NCI-H1436 treated with DMSO at 0.1 percent for 48 hours (cell line): Measurements from ENCODE around the gene UBFD1.
"Not testable (repeated sequence)": the region's sequence is repeated elsewhere in the genome, so short reads cannot be mapped to it uniquely, and the experiment has no call there.

Experiments
- DNase-seq: peaks from one replicate; lab custom pipeline; 2025; lab: John Stamatoyannopoulos, UW

The UBFD1 gene, protein sequence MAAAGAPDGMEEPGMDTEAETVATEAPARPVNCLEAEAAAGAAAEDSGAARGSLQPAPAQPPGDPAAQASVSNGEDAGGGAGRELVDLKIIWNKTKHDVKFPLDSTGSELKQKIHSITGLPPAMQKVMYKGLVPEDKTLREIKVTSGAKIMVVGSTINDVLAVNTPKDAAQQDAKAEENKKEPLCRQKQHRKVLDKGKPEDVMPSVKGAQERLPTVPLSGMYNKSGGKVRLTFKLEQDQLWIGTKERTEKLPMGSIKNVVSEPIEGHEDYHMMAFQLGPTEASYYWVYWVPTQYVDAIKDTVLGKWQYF

DNA sequence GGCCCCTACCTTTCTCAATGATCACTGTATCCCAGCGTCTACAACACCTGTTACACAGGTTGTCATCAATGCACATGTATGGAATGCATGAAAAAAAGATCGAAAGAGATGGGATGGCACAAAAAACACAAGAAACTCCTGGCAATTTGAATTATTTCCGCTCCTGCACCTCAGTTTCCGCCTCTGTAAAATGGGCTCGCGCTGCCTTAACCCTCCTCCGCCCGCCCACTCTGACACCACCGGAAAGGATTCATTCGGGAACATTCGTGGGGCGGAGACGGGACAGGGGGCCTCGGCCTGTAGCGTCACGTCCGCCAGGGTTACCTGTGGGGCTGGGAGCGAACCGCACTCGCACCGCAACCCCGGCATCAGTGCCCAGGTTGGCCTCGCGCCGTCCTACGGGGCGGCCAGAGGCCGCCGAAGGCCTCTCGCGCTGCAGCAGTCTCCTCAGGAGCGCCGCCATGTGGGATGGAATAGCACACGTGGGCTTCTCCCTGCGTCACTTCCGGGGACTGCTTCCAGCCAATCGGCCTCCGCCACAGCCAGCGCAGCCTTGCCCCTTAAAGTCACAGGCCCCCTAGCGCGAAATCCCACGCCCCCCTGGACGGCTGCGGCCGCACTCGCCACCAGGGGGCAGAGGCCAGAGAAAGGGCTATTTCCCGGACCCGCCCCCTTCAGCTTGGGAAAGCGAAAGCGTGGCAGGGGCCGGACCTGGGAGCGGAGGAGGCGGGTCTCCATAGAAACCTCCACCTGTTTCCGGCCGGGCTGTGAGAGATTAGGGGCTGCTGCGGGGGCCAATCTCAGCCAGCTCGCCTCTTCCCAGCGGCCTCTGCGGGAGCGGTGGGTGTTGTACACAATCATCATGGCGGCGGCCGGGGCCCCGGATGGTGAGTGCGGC, at the start of gene UBFD1, which contains the start of gene EARS2:
Gene UBFD1, plus strand, starts transcription at position 847 of the 898 bp plus-strand sequence. Its CDS starts 16 bp downstream, at position 863.
Gene EARS2, minus strand, starts transcription at position 470 of the 898 bp plus-strand sequence. Its CDS starts 7 bp downstream, at position 463.
- peak; percentile 88 for DNase-seq

DNA sequence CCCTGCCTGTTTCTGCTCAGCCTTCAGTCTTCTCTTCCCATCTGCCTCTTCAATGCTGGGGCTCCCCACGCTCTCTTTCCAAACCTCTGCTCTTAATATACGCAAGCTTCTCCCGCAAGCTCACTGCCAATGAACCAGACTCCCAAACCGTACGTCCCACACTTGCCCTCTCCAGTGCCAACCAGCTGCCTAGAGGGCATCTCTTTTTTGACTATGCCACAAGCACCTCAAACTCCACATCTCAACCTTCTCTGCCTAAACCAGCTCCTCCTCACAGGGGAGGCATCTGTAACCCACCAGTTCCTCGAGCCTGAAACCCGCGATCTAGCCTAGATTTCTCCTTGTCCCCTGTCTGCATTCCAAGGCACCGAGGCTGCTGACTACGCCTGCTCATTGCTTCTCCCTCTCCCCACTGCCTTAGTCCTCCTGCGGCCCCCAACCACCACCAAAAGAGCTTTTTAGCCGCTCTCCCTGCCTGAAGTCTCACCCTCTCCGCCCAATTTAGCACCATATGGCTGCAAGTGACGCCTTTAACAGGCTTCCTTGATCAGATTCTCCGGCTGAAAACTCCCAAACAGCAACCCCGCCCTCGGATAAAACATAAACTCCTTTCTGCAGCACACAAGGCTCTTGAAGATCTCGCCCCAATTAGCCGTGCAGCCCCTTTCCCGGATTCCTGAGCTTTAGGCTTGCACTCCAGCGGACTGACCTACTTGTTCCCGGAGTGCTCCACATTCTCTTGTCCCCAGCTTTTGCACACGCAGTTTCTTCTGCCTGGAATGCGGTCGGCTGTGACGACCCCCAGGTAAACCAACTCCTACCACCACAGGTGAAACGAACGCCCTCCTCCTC, 48.7 kb upstream of the UBFD1 start:
- DNase-seq = no peak

DNA sequence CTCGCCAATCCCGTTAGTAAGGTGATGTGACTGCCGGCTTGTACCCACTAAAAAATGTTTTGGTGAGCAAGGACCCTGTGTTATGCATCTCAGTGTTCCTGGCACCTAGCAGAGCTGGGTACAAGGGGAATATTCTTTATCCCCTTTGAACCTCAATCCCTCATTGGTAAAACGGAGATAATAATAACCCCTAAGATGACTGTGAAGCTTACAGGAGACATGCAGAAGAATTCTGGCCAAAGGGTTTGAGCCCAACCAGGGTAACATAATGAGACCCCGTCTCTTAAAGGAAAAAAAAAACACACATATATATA, 48.1 kb upstream of the UBFD1 start:
- DNase-seq = no peak

DNA sequence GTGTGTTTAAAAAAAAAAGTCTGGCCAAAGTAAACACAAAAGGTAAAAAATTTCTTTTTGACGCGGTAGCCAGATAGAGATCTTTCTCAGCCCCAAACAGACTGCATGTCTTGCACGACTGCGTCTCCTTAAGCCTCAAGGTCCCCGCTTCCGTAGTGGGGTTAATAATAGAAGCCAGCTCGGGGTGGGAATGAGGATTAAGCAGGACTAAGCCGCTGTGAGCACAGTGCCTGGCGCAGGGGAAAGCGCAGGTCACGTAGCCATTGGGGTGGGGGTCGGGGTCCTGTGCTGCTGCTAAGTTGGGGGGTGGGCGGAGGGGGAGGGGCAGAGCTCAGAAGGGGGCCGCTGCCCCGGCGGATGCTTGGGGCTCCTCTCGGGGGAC, 47.8 kb upstream of the UBFD1 start:
- no peak for DNase-seq

DNA sequence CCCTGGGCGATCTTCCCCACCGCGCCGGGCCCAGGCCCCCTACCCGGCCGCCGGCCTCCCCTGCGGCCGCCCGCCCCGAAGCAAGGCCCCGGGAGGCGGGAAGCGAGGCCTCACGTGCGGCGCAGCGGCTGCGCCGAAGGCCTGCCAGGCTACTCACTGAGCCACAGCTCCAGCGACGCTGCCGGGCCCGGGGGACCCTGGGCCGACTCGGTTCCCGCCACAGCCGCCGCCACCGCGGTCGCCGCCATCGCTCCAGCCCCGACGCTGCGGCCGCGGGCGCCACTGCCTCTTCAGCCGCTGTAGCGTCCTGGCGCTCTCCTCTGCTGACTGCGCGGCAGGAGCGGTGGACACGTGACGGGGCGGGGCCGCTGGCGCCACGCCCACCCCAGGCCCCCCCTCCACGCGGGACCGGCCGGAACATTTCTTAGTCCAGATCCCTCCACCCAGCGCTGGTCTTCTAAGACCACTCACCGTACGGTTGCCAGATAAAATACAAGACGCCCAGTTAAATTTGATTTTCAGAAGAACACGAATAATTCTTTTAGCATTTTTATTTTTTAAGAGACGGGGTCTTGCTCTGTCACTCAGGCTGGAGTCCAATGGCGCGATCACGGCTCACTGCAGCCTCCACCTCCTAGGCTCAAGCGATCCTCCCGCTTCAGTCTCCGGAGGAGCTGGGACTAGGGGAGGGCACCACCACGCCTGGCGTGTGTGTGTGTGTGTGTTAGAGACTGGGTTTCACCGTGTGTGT, 47.2 kb upstream of the UBFD1 start, which contains the start of gene GGA2:
Gene GGA2, minus strand, starts transcription at position 331 of the 751 bp plus-strand sequence. Its CDS starts 83 bp downstream, at position 248.
- no peak for DNase-seq

DNA sequence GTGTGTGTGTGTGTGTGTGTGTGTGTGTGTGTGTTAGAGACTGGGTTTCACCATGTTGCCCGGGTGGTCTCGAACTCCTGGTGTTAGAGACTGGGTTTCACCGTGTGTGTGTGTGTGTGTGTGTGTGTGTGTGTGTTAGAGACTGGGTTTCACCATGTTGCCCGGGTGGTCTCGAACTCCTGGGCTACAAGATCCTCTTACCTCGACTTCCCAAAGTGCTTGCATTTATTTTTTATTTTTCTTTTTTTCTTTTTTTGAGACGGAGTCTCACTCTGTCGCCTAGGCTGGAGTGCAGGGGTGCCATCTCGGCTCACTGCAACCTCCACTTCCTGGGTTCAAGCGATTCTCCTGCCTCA, 46.6 kb upstream of the UBFD1 start:
- not testable (repeated sequence) for DNase-seq

DNA sequence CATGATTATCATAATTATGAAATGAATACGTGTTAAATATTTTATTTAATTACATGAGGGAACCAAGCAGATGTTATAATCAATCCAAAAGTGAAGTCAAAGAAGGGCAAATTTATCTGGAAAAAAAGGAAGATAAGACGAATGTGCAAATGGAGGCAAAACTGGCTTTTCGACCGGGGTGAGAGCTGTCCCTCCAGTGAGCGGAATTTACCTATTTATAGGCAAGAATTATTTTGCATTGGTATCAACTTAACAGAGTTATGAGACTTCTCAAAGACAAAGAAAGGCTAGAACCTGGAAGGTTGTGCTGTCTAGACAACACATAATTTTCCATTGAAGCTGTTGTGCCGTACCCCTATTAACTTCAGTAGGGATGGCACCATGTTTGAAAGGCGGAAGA, 45.8 kb upstream of the UBFD1 start:
- DNase-seq = no peak

DNA sequence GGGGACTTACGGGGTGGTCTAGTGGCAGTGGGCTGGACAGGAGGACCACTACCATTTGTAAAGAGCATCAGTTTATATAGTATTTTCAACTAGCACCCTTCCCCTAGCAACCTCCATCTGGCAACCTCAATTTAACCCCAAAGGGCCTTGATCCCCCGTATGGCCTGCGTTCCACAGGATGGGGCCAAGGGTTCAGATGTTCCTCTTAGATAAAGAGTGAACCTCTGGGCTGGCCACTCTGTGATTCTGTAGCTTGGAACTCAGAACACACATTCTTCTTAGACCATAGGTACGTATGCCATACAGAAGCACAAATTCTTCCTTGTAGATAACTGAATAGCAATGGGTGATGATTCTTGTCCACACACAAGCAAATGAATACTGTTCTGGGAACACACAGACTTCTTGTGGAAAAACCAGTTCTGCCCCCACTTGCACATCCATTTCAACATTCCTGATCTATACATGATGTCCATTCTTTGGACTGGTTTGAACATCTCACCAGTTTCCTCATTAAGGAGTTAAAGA, 45.3 kb upstream of the UBFD1 start:
- DNase-seq = no peak

DNA sequence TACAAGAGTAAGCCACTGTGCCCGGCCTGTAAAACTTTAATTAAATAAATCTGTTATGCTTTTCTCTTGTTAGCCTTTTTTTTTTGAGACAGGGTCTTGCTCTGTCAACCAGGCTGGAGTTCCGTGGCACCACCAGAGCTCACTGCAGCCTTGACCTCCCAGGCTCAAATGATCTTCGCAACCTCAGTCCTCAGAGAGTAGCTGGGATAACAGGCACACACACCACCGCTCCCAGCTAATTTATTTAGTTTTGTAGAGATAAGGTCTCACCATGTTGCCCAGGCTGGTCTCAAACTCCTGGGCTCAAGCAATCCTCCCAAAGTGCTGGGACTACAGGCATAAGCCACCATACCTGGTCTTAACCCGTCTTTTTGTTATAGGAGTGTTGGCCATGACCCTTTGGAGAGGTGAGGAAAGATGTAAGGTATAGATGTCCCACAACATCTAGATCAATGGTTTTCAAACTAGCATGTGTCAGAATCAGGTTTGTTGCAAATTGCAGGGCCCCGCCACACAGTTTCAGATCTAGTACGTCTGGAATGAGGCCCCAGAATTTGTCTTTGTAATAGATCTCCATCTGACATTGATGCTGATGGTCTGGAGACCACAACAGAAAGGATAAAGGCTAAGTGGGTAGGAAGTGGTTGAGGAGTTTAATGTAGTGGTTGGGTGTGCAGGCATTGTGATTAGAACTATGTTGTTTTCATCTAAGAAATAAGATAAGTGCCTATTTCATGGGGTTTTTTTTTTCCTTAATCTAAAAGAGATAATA, 43.0 kb upstream of the UBFD1 start:
- no peak for DNase-seq

DNA sequence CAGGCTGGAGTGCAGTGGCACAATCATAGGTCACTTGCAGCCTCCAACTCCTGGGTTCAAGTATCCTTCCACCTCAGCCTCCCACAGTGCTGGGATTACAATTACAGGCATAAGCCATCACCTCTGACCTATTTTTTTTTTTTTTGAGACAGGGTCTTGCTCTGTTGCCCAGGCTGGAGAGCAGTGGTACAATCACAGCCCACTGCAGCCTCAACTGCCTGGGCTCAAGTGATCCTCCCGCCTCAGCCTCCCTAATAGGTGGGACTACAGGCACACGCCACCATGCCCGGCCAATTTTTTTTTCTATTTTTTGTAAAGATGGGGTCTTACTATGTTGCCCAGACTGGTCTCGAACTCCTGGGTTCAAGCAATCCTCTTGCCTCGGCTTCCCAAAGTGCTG, 41.6 kb upstream of the UBFD1 start:
- no peak for DNase-seq

DNA sequence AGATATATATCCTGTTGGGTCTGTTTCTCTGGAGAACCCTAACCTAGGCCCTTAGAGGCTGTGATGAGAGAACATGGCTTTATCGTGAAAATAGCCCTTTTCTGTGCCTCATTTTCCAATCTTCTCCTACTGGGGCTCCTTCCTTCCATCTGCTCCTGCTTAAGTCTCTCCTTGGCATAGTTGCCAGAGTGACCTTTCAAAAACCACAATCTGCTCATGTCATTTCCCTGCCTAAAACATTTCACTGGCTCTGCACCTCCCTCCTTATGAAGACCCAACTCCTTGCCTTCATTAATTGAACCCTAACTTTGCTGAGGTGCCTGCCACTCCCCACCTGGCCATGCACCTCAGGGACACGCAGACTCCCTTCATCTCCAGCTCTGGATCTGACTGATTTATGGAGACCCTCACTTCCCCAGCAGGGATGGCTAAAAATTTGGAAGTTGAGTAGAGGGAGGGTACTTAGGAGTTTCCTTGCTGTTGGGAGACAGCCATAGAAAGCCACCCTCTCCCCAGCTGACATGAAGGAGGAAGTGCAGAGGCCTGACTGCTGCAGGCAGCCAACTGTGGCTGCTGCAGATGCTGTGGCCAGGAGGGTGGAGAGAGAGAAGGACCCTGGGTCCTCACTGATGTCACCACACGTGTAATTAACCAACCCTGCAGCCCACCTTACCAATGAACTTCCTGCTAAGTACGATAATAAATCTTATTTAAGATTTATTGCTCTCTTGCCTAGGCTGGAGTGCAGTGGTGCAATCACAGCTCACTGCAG, 41.0 kb upstream of the UBFD1 start:
- no peak for DNase-seq

DNA sequence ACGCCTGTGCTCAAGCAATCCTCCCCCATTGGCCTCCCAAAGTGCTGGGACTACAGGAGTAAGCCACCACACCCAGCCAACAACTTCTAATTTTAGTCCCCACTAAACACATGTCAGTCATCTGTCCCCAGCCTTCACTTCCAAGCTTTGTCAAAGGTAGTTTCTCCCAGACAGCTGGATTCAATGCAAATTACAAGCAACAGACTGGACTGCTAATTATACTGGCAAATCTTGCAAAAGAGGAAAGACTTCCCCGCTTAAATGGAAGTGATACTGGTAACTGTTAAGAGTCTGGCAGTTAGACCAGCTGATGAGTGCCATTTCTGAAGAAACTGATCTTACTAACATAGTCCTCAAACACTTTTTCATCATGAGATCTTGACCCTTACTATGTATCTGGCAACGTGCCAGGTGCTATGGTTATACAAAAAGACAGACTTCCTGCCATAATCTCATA, 39.1 kb upstream of the UBFD1 start:
- no peak for DNase-seq

DNA sequence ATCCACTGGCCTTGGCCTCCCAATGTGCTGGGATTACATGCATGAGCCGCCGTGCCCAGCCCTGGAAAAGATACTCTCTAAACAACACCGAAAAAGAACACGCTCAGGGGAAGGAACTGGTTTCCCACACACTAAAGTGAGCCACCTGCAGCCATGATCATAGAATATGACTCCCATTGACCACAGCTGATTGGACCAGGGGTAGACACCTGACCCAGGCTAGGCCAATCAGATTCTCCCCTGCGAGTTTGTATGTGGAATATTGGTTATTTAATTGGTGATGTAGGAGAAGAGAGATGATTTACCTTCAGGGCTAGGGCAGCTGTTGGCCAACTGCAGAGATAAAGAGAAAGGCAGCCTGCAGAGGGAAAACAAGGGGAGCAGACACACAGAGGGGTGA, 38.2 kb upstream of the UBFD1 start:
- no peak for DNase-seq

DNA sequence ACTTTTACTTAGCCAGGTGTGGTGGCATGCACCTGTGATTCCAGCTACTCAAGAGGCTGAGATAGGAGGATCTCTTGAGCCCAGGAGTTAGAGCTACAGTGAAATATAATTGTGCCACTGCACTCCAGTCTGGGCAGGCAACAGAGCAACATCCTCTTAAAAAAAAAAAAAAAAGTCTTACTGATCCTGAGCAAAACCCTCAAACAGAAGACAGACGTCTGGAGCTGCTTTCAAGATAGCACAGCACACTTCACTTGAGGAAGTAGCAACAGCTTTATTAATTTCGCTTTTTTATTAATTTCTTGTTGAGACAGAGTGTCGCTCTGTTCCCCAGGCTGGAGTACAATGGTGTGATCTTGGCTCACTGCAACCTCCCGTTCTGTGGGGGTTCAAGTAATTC, 37.0 kb upstream of the UBFD1 start:
- no peak for DNase-seq

DNA sequence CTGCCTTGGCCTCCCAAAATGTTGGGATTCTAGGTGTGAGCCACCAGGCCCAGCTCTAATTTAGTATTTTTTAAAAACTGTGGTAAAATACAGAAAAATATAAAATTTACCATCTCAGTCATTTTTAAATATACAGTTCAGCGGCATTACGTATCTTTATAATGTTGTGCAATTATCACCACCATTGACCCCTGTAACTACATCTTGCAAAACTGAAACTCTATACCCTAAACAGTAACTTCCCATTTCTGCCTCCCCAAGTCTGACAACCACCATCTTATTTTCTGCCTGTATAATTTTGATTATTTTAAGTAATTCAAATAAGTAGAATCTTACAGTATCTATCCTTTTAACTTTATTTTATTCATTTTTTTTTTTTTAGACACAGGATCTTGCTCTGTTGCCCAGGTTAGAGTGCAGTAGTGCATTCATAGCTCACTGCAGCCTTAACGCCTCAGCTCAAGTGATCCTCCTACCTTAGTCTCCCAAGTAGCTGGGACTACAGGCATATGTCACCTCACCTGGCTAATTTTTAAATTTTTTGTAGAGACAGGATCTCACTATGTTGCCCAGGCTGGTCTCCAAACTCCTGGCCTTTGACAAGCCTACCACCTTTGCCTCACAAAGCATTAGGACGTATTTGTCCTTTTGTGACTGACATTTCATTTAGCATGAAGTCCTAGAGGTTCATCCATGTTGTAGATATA, 36.3 kb upstream of the UBFD1 start:
- DNase-seq = no peak

DNA sequence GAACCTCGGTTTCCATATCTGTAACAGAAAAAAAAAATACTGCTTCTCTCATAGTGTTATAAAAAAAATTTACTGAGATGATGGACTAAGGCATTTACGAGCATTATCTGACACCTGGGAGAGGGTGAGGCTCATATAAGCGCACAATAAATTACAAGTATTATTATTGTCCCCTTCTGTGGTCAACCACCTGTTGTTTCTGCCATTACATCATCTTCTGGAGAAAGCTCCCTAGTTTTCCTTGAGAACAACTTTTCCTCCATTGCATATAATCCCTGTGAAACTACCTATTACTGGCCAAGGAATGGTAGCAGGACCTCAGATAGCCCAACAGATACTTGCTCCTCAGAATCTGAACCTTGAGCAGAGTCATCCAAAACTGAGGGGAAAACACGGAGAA, 35.6 kb upstream of the UBFD1 start:
- DNase-seq = no peak

DNA sequence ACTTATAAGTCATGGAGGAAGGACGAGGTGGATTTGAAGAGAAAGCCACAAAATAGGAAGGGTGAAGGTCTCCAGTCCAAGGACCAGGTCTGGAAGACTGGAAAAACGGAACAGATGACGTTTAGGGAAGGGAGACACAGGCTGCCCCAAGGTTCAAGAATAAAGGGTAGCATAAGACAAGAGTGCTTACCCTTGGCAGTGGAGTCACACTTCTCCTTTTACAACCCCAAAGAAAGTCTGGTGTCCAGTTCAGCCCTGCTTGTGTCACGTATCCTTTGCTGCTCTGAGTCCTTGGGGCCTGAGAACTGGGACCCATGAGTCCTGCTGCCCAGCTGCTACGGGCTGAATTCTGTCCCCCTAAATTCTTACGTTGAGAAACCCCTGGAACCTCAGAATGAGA, 34.2 kb upstream of the UBFD1 start:
- DNase-seq = no peak

DNA sequence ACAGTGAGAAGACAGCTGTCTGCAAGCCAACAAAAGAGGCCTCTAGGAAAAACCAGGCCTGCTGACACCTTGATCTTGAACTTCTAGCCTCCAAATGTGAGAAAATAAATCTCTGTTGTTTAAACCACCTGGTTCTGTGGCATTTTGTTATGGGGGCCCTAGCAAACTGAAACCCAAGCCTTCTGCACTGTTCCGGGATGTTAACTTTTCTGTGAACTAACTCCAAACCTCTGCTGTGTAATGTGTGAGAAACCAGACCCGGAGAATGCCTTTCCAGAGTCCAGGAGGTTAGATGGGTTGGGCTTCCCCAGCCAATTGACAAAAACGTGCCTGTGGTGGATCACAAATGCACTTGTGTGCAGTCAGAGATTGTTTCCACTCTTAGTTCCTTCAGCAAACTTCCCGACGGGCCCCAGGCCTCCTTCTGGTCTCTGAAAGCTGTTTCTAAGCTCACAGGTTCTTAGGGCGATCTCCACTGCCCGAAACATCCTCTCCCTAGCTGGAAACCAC, 33.6 kb upstream of the UBFD1 start:
- no peak for DNase-seq

DNA sequence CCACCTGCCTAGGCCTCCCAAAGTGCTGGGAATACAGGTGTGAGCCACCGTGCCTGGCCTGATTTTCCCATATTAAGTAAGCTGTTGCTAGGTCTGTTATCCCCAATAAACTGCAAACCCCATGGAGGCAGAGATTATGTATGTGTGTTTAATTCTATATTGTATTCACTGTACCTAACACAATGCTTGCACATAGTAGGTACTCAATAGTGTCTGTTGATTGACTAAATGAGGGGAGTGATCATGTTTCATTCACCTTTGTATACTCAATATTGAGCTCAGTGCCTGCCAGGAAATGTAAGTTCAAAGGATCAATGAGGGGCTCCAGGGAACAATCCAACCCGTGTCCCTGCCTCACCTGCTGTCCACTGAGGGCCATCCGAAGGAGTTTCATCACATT, 32.6 kb upstream of the UBFD1 start:
- DNase-seq = no peak
